IMR-90 (cell line): ENCODE results near the gene SEC22B. TPM values are rescaled to one million over a fixed set of nuclear protein-coding genes. Genes with fewer than 3 reads are reported as not detected.
"Not testable (repeated sequence)": the region's sequence is repeated elsewhere in the genome, so short reads cannot be mapped to it uniquely, and the experiment has no call there.

ENCODE experiments used
- ATAC-seq: fragments of 200-7000 bp; cut with Tn5 transposase; 2 replicates; pipeline ENCODE4 v1.9.1; 2020; ENCODE audit warnings: low read depth, mild to moderate bottlenecking, moderate library complexity
- BruUV-seq: library from RNA; stranded (reverse); fragments of 400-500 nt; replicated peaks from 2 replicates; lab custom pipeline; 2021; lab: Mats Ljungman, UMichigan
- CTCF ChIA-PET: fragments of 300-600 bp; formaldehyde crosslinking; extraction: SDS; loops from one replicate; lab custom pipeline; 2021; ENCODE audit warnings: antibody characterized with exemption; lab: Yijun Ruan, JAX
- POLR2A ChIA-PET: fragments of 300-600 bp; sonication (Branson Sonifier 250); formaldehyde crosslinking; loops from one replicate; lab custom pipeline; 2022; ENCODE audit warnings: antibody characterized with exemption; ENCODE audit not compliant: unreplicated experiment; lab: Charles Lee
- DNase-seq: peaks from one replicate; pipeline ENCODE4 v3.0.0; 2013
- H2AFZ ChIP-seq: replicated peaks from 2 replicates; pipeline ENCODE3; 2013; ENCODE audit warnings: low read length, mild to moderate bottlenecking; ENCODE audit not compliant: poor library complexity
- H2AK5ac ChIP-seq: 2 replicates; pipeline ENCODE4 v1.6.1; 2013; ENCODE audit warnings: low read depth, low read length, inconsistent platforms
- H2AK9ac ChIP-seq: replicated peaks from 2 replicates; pipeline ENCODE3; 2013; ENCODE audit warnings: mild to moderate bottlenecking, low read depth, low read length, moderate library complexity; ENCODE audit not compliant: poor library complexity
- H2BK120ac ChIP-seq: 2 replicates; pipeline ENCODE4 v1.6.1; 2013; ENCODE audit warnings: low read depth, low read length, inconsistent platforms
- H2BK15ac ChIP-seq: 3 replicates; pipeline ENCODE4 v1.6.1; 2013; ENCODE audit warnings: low read depth, low read length, inconsistent platforms
- H2BK20ac ChIP-seq: 2 replicates; pipeline ENCODE4 v1.6.1; 2013; ENCODE audit warnings: low read depth, mild to moderate bottlenecking, inconsistent platforms, low read length, moderate library complexity
- H2BK5ac ChIP-seq: 2 replicates; pipeline ENCODE4 v1.6.1; 2013; ENCODE audit warnings: mild to moderate bottlenecking, low read depth, low read length, inconsistent platforms; ENCODE audit not compliant: poor library complexity, severe bottlenecking
- H3K14ac ChIP-seq: replicated peaks from 2 replicates; pipeline ENCODE4 v1.6.1; 2013; ENCODE audit warnings: low read depth, low read length, inconsistent platforms
- H3K18ac ChIP-seq: 2 replicates; pipeline ENCODE4 v1.6.1; 2013; ENCODE audit warnings: low read depth, low read length, control low read depth
- H3K23ac ChIP-seq: 2 replicates; pipeline ENCODE4 v1.6.1; 2013; ENCODE audit warnings: low read depth, low read length, inconsistent platforms
- H3K27ac ChIP-seq: 2 replicates; pipeline ENCODE4 v1.5.1; 2013; ENCODE audit warnings: mild to moderate bottlenecking, control low read depth, low read length; ENCODE audit not compliant: insufficient read depth
- H3K27me3 ChIP-seq: 2 replicates; pipeline ENCODE4 v1.6.1; 2013; ENCODE audit warnings: low read length; ENCODE audit not compliant: control insufficient read depth, insufficient read depth
- H3K36me3 ChIP-seq: 2 replicates; pipeline ENCODE4 v1.6.1; 2013; ENCODE audit warnings: low read length, mixed read lengths; ENCODE audit not compliant: control insufficient read depth, insufficient read depth
- H3K4ac ChIP-seq: 2 replicates; pipeline ENCODE4 v1.6.1; 2013; ENCODE audit warnings: low read depth, low read length, inconsistent platforms
- H3K4me1 ChIP-seq: 2 replicates; pipeline ENCODE4 v1.6.1; 2013; ENCODE audit warnings: low read length, mixed read lengths; ENCODE audit not compliant: control insufficient read depth, insufficient read depth
- H3K4me2 ChIP-seq: 2 replicates; pipeline ENCODE4 v1.6.1; 2013; ENCODE audit warnings: low read depth, mild to moderate bottlenecking, control low read depth, low read length, moderate library complexity
- H3K4me3 ChIP-seq: 2 replicates; pipeline ENCODE4 v1.5.1; 2013; ENCODE audit warnings: low read depth, mild to moderate bottlenecking, control low read depth, low read length, moderate library complexity; ENCODE audit not compliant: insufficient read depth
- H3K56ac ChIP-seq: 2 replicates; pipeline ENCODE4 v1.6.1; 2013; ENCODE audit warnings: low read length, inconsistent platforms; ENCODE audit not compliant: insufficient read depth; ENCODE audit errors: extremely low read depth
- H3K79me1 ChIP-seq, 2 experiments: 2 replicates each; pipeline ENCODE4 v1.6.1; 2013; ENCODE audit warnings: low read length in 2 of 2, inconsistent platforms in 1 of 2, low read depth in 1 of 2
- H3K9ac ChIP-seq: 2 replicates; pipeline ENCODE4 v1.6.1; 2013; ENCODE audit warnings: low read depth, low read length, control low read depth
- H3K9me1 ChIP-seq: 2 replicates; pipeline ENCODE4 v1.6.1; 2013; ENCODE audit warnings: low read length, inconsistent platforms; ENCODE audit not compliant: insufficient read depth
- H3K9me3 ChIP-seq: 2 replicates; pipeline ENCODE4 v1.6.1; 2013; ENCODE audit warnings: low read length; ENCODE audit not compliant: control insufficient read depth, insufficient read depth
- H4K20me1 ChIP-seq: 2 replicates; pipeline ENCODE4 v1.6.1; 2013; ENCODE audit warnings: low read length, inconsistent platforms; ENCODE audit not compliant: insufficient read depth
- H4K5ac ChIP-seq: 2 replicates; pipeline ENCODE4 v1.6.1; 2013; ENCODE audit warnings: mild to moderate bottlenecking, low read depth, low read length, control low read depth
- H4K8ac ChIP-seq, 2 experiments: 2 replicates each; pipeline ENCODE4 v1.6.1; 2013; ENCODE audit warnings: low read depth in 2 of 2, low read length in 2 of 2, control low read depth in 1 of 2, inconsistent platforms in 1 of 2
- H4K91ac ChIP-seq: 2 replicates; pipeline ENCODE4 v1.6.1; 2013; ENCODE audit warnings: low read depth, low read length, inconsistent platforms; ENCODE audit not compliant: insufficient read depth
- CHD1 ChIP-seq: IDR thresholded peaks from 2 replicates; pipeline ENCODE4 v1.6.1; 2012; ENCODE audit warnings: low read depth, low read length, improper control_type of control experiment
- MAFK ChIP-seq: IDR thresholded peaks from 2 replicates; pipeline ENCODE4 v1.6.1; 2012; ENCODE audit warnings: low read depth, low read length, improper control_type of control experiment
- SMC3 ChIP-seq: fragments of 150-350 bp; IDR thresholded peaks from 2 replicates; pipeline ENCODE4 v1.6.1; 2016; ENCODE audit warnings: low read depth, mild to moderate bottlenecking, antibody characterized with exemption, low read length, moderate library complexity
- USF2 ChIP-seq: fragments of 150-350 bp; IDR thresholded peaks from 2 replicates; pipeline ENCODE4 v1.6.1; 2017; ENCODE audit warnings: mild to moderate bottlenecking, antibody characterized with exemption, low read length, low read depth
- WGBS, 2 experiments: methylation state at CpG; one replicate each; pipeline versions ENCODE4 v1.1.5 to v1.1.7; 2013; ENCODE audit warnings: missing lambda C conversion rate in 2 of 2; ENCODE audit not compliant: insufficient read length in 1 of 2; ENCODE audit errors: extremely low coverage in 2 of 2; 5-methylcytosine and 5-hydroxymethylcytosine counted together
- dilution Hi-C: fragments of 300-500 bp; cut with HindIII; formaldehyde crosslinking; loops from one replicate; pipeline ENCODE4 v1.14.3; 2018; ENCODE audit warnings: low sequenced_read_pairs; ENCODE audit not compliant: unreplicated experiment
- in situ Hi-C: fragments of 300-500 bp; cut with MboI; formaldehyde crosslinking; loops from 3 replicates; pipeline ENCODE4 v1.14.3; 2019; ENCODE audit warnings: low sequenced_read_pairs, inconsistent platforms, mixed read lengths
- intact Hi-C: fragments of 100-400 bp; cut with micrococcal nuclease; formaldehyde crosslinking; loops from 2 replicates; pipeline ENCODE4 v1.10.0; 2022
- polyA plus RNA-seq, 3 experiments: library from polyadenylated mRNA; depleted of rRNA; stranded (reverse); fragments of >200 nt; gene quantifications; 2 replicates each; pipeline ENCODE4 v1.2.3, GENCODE V29; 2012; ENCODE audit warnings: low replicate concordance in 1 of 3
- total RNA-seq: library from RNA; depleted of rRNA; stranded (reverse); fragments of >200 nt; gene quantifications from 2 replicates; pipeline ENCODE4 v1.2.3, GENCODE V29; 2012

Gene SEC22B
- total and polyA plus RNA-seq, 2 of the 4 experiments (the other 2 are of a cell fraction): 35.9 to 57.4 TPM

- TF ChIP-seq CHD1: no peak
- TF ChIP-seq USF2: 0 out of 2 replicates have a peak, but pooled peaks have one; percentile 30
- TF ChIP-seq SMC3: 0 out of 2 replicates have a peak, but pooled peaks have one; percentile 13
- peak; percentile 30; the same call in 1 of the 2 replicates for TF ChIP-seq MAFK
Observed at GRCh38 chr1:120176092-120176855, at the start of gene SEC22B (continued).

- H4K20me1 ChIP-seq, H3K4ac ChIP-seq, H2BK20ac ChIP-seq, H4K5ac ChIP-seq, CTCF ChIA-PET, H3K9ac ChIP-seq, POLR2A ChIA-PET, dilution Hi-C loops, H3K23ac ChIP-seq, H3K27me3 ChIP-seq, H2AK9ac ChIP-seq, H3K36me3 ChIP-seq, H3K56ac ChIP-seq, H3K9me1 ChIP-seq, H3K14ac ChIP-seq, H3K79me1 ChIP-seq, DNase-seq, H3K18ac ChIP-seq, ATAC-seq, H2BK5ac ChIP-seq, in situ Hi-C loops, H3K9me3 ChIP-seq, H4K8ac ChIP-seq, intact Hi-C loops, H3K4me1 ChIP-seq, H2AFZ ChIP-seq, H4K91ac ChIP-seq, H2BK15ac ChIP-seq, H2BK120ac ChIP-seq, H3K4me3 ChIP-seq, H3K4me2 ChIP-seq, H3K27ac ChIP-seq, BruUV-seq, H2AK5ac ChIP-seq: not testable (repeated sequence)
- WGBS, 2 experiments: no CpG with 5 or more reads among the region's 2 CpGs
Observed at GRCh38 chr1:120217933-120218332, 41.6 kb upstream of the SEC22B start.
